Inflammatory macrophage treated with lipopolysaccharide for 1 hour (primary cell): Measurements from ENCODE around the gene ARF6.
"Not testable (repeated sequence)": the region's sequence is repeated elsewhere in the genome, so short reads cannot be mapped to it uniquely, and the experiment has no call there.

Experiments used
- DNase-seq, 2 donors: peaks; one replicate each; pipeline ENCODE4 v3.0.0-alpha.2; 2020 to 2022

The ARF6 gene

GRCh38 chr14:49909016-49909415 lies 16.1 kb downstream of the ARF6 start:
- DNase-seq, result no peak

- DNase-seq, result no peak
Observed at GRCh38 chr14:49915085-49915484, 22.2 kb downstream of the ARF6 start.

- no peak for DNase-seq
Observed at GRCh38 chr14:49918706-49919105, 25.8 kb downstream of the ARF6 start.

GRCh38 chr14:49919825-49920659 lies 27.2 kb downstream of the ARF6 start:
- no peak for DNase-seq

- DNase-seq, result peak; percentile 57 to 64
Observed at GRCh38 chr14:49920935-49921334, 28.1 kb downstream of the ARF6 start.

GRCh38 chr14:49921401-49921800 lies 28.5 kb downstream of the ARF6 start:
- DNase-seq, result no peak

GRCh38 chr14:49923442-49923841 lies 30.6 kb downstream of the ARF6 start:
- DNase-seq, result no peak

GRCh38 chr14:49923881-49924280 lies 31.0 kb downstream of the ARF6 start:
- DNase-seq, result no peak

- no peak for DNase-seq
Observed at GRCh38 chr14:49924852-49925251, 32.0 kb downstream of the ARF6 start.

GRCh38 chr14:49926803-49927202 lies 33.9 kb downstream of the ARF6 start:
- DNase-seq, result no peak

GRCh38 chr14:49928015-49928414 lies 35.1 kb downstream of the ARF6 start:
- no peak for DNase-seq

GRCh38 chr14:49930720-49931119 lies 37.8 kb downstream of the ARF6 start:
- DNase-seq, result no peak

GRCh38 chr14:49931523-49931922 lies 38.6 kb downstream of the ARF6 start:
- no peak for DNase-seq

GRCh38 chr14:49933128-49933527 lies 40.2 kb downstream of the ARF6 start:
- DNase-seq, result no peak

- no peak for DNase-seq
Observed at GRCh38 chr14:49933704-49934103, 40.8 kb downstream of the ARF6 start.

- no peak for DNase-seq
Observed at GRCh38 chr14:49934646-49935045, 41.8 kb downstream of the ARF6 start.

GRCh38 chr14:49935526-49935925 lies 42.6 kb downstream of the ARF6 start:
- no peak for DNase-seq

- peak in 1 of 2 donors; percentile 59 for DNase-seq
Observed at GRCh38 chr14:49936246-49936645, 43.4 kb downstream of the ARF6 start.

GRCh38 chr14:49936882-49937281 lies 44.0 kb downstream of the ARF6 start:
- DNase-seq, result not testable (repeated sequence)

GRCh38 chr14:49939215-49939614 lies 46.3 kb downstream of the ARF6 start:
- not testable (repeated sequence) for DNase-seq

- DNase-seq, result no peak
Observed at GRCh38 chr14:49939884-49940510, 47.1 kb downstream of the ARF6 start.

- no peak for DNase-seq
Observed at GRCh38 chr14:49940808-49941421, 48.0 kb downstream of the ARF6 start.

- no peak for DNase-seq
Observed at GRCh38 chr14:49942090-49942489, 49.2 kb downstream of the ARF6 start.

GRCh38 chr14:49944501-49944900 lies 51.6 kb downstream of the ARF6 start:
- DNase-seq, result no peak
